Measurements from ENCODE around the gene CYP4F11. TPM values are rescaled to one million over a fixed set of nuclear protein-coding genes. Genes with fewer than 3 reads are reported as not detected.
"Not testable (repeated sequence)": the region's sequence is repeated elsewhere in the genome, so short reads cannot be mapped to it uniquely, and the experiment has no call there.

Gene CYP4F11, protein sequence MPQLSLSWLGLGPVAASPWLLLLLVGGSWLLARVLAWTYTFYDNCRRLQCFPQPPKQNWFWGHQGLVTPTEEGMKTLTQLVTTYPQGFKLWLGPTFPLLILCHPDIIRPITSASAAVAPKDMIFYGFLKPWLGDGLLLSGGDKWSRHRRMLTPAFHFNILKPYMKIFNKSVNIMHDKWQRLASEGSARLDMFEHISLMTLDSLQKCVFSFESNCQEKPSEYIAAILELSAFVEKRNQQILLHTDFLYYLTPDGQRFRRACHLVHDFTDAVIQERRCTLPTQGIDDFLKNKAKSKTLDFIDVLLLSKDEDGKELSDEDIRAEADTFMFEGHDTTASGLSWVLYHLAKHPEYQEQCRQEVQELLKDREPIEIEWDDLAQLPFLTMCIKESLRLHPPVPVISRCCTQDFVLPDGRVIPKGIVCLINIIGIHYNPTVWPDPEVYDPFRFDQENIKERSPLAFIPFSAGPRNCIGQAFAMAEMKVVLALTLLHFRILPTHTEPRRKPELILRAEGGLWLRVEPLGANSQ
- total RNA-seq (under 1 TPM in 2 of 5 donors, not detected in 3; 0.15 to 0.16 TPM), total RNA-seq (0 to 0.09 (median 0) reads per million in 29 experiments)
- not detected for total RNA-seq (2013)

DNA sequence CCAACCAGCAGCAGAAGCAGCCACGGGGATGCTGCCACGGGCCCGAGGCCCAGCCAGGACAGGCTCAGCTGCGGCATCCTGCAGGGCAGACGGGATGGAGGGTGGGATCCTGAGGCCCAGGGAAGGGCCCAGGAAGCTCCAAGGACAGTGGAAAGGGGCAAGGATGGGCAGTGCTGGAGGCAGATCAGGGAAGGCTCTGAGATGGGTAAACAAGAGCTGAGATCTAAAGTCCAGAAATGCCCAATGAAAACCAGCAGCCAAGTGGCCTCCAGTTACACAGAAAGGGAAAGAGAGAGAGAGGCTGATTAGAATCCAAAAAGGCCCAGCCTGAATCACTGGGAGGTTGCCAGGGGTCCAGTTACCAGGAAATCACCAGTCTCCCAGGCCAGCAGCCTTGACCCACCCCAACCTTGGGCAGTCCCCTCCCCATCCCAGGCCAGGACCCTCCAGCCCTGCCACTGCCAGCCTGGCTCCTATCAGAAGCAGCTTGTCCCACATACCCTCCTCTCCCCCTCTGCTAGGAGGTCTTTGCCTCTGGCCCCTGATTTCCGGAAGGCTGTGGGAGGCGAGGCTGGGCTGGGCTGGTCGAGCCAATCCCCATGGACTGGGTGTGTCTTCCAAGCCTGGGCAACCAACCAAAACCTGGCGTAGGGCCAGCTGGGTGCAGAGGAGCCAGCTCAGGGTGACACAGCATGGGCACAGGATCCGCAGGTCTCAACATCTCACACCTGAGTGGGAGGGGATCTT is at the start of gene CYP4F11:
Gene CYP4F11 (minus strand): TSS at position 198 of the 747 bp plus-strand sequence. CDS start 121 bp downstream, at position 77.
- Histone ChIP-seq H3K36me3 (ENCODE audit: control insufficient read depth in 2 of 2, extremely low read depth in 1 of 2, insufficient read depth in 1 of 2, low read length in 1 of 2) (no peaks in the 10 kb centered on the region), H3K27ac (ENCODE audit: low read length) (no peak within 1 kb of the TSS), H3K4me1 (ENCODE audit: control insufficient read depth in 1 of 2, extremely low read depth in 1 of 2, insufficient read depth in 2 of 2, low read length in 2 of 2) (no peaks in the 10 kb centered on the region), H3K27me3 (replicated peaks in 1 of 2; ENCODE audit: control insufficient read depth in 2 of 2, extremely low read depth in 1 of 2, insufficient read depth in 2 of 2, low read length in 1 of 2) (peaks cover 2 to 51% of the 10 kb centered on the region in 2 experiments), H3K9me3 (no peaks in the 10 kb centered on the region), H3K4me3 (ENCODE audit: control insufficient read depth in 1 of 2, extremely low read depth in 1 of 2, low read length in 1 of 2) (no peak within 1 kb of the TSS)
- H3K9me3 Mint-ChIP-seq = peaks cover 0 to 5% (median 0%) of the 10 kb centered on the region in 3 donors
- no peaks in the 10 kb centered on the region for H3K36me3 Mint-ChIP-seq
- peaks cover 14 to 18% of the 10 kb centered on the region in 2 donors for H3K27me3 Mint-ChIP-seq
- 52% methylated on average over 10 of the region's 10 CpGs for WGBS (ENCODE audit: insufficient coverage)
- H3K4me1 Mint-ChIP-seq = no peaks in the 10 kb centered on the region
- CTCF ChIA-PET = no interaction called here
- H3K27ac Mint-ChIP-seq = no peak within 1 kb of the TSS
- POLR2A ChIA-PET = no interaction called here
- peak in 1 of 35 experiments; percentile 6 for DNase-seq
- no peak for ATAC-seq (replicated peaks in 1 of 4)
- H3K4me3 Mint-ChIP-seq = no peak within 1 kb of the TSS

DNA sequence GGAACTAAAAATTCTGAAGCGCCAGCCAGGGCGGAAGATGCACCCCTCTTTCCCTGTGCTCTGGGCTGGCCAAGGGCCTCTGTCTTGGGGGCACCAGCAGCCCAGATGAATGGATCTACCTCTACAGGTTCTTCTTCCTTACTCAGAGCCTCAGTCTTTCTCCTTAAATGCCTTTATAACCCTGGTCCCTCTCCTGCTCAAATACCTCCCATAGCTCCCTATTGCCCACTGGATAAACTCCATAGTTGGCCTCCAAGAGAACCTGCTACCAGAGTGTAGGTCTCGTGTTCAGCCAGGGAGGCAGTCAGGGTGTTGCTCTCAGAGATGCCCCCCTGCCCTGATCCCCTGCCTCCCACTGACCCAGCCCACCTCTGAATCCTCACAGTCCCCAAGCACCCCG is 45.0 kb upstream of the CYP4F11 start:
- Mint-ChIP-seq H3K9me3 (peaks cover 0 to 13% (median 11%) of the 10 kb centered on the region in 3 donors), H3K4me3 (no peak overlapping the region), H3K27ac (no peak overlapping the region), H3K36me3 (peaks cover 4% of the 10 kb centered on the region), H3K4me1 (no peaks in the 10 kb centered on the region), H3K27me3 (peaks cover 30 to 46% of the 10 kb centered on the region in 2 donors)
- Histone ChIP-seq H3K27me3 (replicated peaks in 1 of 2; ENCODE audit: control insufficient read depth in 2 of 2, extremely low read depth in 1 of 2, insufficient read depth in 2 of 2, low read length in 1 of 2) (peaks cover 0 to 44% of the 10 kb centered on the region in 2 experiments), H3K4me1 (ENCODE audit: control insufficient read depth in 1 of 2, extremely low read depth in 1 of 2, insufficient read depth in 2 of 2, low read length in 2 of 2) (no peaks in the 10 kb centered on the region), H3K9me3 (no peaks in the 10 kb centered on the region), H3K4me3 (ENCODE audit: control insufficient read depth in 1 of 2, extremely low read depth in 1 of 2, low read length in 1 of 2) (no peak overlapping the region), H3K36me3 (ENCODE audit: control insufficient read depth in 2 of 2, extremely low read depth in 1 of 2, insufficient read depth in 1 of 2, low read length in 1 of 2) (no peaks in the 10 kb centered on the region), H3K27ac (ENCODE audit: low read length) (no peak overlapping the region)
- DNase-seq (no peak), ATAC-seq (replicated peaks in 1 of 4) (no peak)
- ChIA-PET POLR2A (no interaction called here), CTCF (no interaction called here)
- 83% methylated on average over 3 of the region's 4 CpGs for WGBS (ENCODE audit: insufficient coverage)

DNA sequence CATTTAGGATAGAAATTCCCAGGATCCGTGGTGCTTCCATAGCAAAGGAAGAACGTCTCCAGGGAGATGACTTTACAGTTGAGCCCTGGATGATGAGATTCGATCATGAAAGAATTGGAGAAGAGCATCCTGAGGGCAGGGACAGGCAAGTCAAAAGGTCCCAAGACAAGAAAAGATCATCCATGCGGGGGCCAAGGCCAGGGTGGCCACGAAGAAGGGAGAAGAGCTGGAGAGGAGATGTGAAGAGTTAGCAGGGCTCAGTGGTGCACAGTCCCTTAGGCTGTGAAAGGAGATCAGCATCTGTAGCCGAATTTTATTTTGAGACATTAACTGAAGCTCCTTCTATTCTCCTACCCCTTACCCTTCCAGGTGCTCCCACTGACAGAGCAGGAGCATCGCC is 43.4 kb upstream of the CYP4F11 start:
- Mint-ChIP-seq H3K27ac (no peak overlapping the region), H3K4me1 (no peaks in the 10 kb centered on the region), H3K27me3 (peaks cover 24 to 43% of the 10 kb centered on the region in 2 donors), H3K36me3 (no peaks in the 10 kb centered on the region), H3K4me3 (no peak overlapping the region), H3K9me3 (peaks cover 0 to 7% (median 5%) of the 10 kb centered on the region in 3 donors)
- ChIA-PET POLR2A (no interaction called here), CTCF (no interaction called here)
- Histone ChIP-seq H3K27ac (ENCODE audit: low read length) (no peak overlapping the region), H3K4me1 (ENCODE audit: control insufficient read depth in 1 of 2, extremely low read depth in 1 of 2, insufficient read depth in 2 of 2, low read length in 2 of 2) (no peaks in the 10 kb centered on the region), H3K9me3 (no peaks in the 10 kb centered on the region), H3K27me3 (replicated peaks in 1 of 2; ENCODE audit: control insufficient read depth in 2 of 2, extremely low read depth in 1 of 2, insufficient read depth in 2 of 2, low read length in 1 of 2) (peaks cover 0 to 44% of the 10 kb centered on the region in 2 experiments), H3K4me3 (ENCODE audit: control insufficient read depth in 1 of 2, extremely low read depth in 1 of 2, low read length in 1 of 2) (no peak overlapping the region), H3K36me3 (ENCODE audit: control insufficient read depth in 2 of 2, extremely low read depth in 1 of 2, insufficient read depth in 1 of 2, low read length in 1 of 2) (no peaks in the 10 kb centered on the region)
- no peak for ATAC-seq (replicated peaks in 1 of 4)
- DNase-seq = no peak
- 63% methylated on average over 5 of the region's 7 CpGs for WGBS (ENCODE audit: insufficient coverage)

DNA sequence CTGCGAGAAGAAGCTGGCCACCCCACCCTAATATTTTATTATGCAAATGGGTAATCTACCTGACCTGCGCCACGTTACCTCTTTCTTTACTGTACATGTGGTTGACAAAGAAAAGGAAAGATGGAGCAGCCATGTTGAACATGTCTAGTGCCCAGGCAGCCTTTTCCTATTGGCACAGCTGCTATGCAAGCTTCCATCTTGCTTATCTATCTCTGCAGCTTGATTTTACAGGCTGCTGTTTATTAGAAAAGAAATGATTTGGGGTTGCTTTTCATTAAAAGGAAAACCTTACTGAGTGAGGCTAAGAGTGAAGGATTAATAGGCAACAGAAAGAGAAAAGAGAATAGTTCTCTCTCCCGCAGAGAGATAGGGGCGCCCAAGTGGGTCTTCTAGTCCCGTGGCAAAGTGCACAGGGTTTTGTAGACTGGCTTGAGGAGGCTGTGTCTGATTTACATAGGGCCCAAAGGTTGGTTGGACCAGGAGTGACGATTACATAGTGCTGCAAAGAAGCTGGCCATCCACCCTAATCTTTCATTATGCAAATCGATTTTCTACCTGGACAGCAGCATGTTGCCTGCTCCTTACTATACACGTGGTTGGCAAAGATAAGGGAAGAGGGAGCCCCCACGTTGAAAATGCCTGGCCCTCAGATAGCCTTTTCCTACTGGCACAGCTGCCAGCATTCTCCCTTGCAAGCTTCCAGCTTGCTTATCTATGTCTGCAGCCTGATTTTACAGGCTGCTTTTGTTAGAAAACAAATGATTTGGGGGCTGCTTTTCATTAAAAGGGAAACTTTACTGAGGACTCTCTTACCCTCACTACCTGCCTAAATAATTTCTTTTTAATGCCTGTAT is 42.7 kb upstream of the CYP4F11 start:
- POLR2A ChIA-PET = no interaction called here
- H3K36me3 ChIP-seq (ENCODE audit: control insufficient read depth in 2 of 2, extremely low read depth in 1 of 2, insufficient read depth in 1 of 2, low read length in 1 of 2) = no peaks in the 10 kb centered on the region
- CTCF ChIA-PET = no interaction called here
- no peak overlapping the region for H3K4me3 ChIP-seq (ENCODE audit: control insufficient read depth in 1 of 2, extremely low read depth in 1 of 2, low read length in 1 of 2)
- ATAC-seq (replicated peaks in 1 of 4) = no peak
- peaks cover 28 to 46% of the 10 kb centered on the region in 2 donors for H3K27me3 Mint-ChIP-seq
- no peaks in the 10 kb centered on the region for H3K9me3 ChIP-seq
- 25% methylated on average over 3 of the region's 10 CpGs for WGBS (ENCODE audit: insufficient coverage)
- no peaks in the 10 kb centered on the region for H3K4me1 Mint-ChIP-seq
- DNase-seq = no peak
- no peaks in the 10 kb centered on the region for H3K4me1 ChIP-seq (ENCODE audit: control insufficient read depth in 1 of 2, extremely low read depth in 1 of 2, insufficient read depth in 2 of 2, low read length in 2 of 2)
- H3K36me3 Mint-ChIP-seq = no peaks in the 10 kb centered on the region
- H3K4me3 Mint-ChIP-seq = no peak overlapping the region
- H3K9me3 Mint-ChIP-seq = peaks cover 0 to 5% (median 4%) of the 10 kb centered on the region in 3 donors
- H3K27me3 ChIP-seq (replicated peaks in 1 of 2; ENCODE audit: control insufficient read depth in 2 of 2, extremely low read depth in 1 of 2, insufficient read depth in 2 of 2, low read length in 1 of 2) = peaks cover 0 to 41% of the 10 kb centered on the region in 2 experiments
- no peak overlapping the region for H3K27ac Mint-ChIP-seq
- H3K27ac ChIP-seq (ENCODE audit: low read length) = no peak overlapping the region

DNA sequence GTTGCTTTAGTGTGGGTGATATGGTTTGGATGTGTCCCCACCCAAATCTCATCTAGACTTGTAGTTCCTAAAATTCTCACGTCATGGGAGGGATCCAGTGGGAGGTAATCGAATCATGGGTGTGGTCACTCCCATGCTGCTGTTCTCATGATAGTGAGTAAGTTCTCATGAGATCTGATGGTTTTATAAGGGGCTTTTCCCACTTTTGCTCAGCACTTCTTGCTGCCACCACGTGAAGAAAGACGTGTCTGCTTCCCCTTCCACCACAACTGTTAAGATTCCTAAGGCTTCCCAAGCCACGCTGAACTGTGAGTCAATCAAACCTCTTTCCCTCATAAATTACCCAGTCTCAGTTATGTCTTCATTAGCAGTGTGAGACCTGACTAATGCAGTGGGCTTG is 40.5 kb upstream of the CYP4F11 start:
- ATAC-seq (replicated peaks in 1 of 4) = no peak
- peaks cover 30 to 51% of the 10 kb centered on the region in 2 donors for H3K27me3 Mint-ChIP-seq
- H3K36me3 Mint-ChIP-seq = no peaks in the 10 kb centered on the region

DNA sequence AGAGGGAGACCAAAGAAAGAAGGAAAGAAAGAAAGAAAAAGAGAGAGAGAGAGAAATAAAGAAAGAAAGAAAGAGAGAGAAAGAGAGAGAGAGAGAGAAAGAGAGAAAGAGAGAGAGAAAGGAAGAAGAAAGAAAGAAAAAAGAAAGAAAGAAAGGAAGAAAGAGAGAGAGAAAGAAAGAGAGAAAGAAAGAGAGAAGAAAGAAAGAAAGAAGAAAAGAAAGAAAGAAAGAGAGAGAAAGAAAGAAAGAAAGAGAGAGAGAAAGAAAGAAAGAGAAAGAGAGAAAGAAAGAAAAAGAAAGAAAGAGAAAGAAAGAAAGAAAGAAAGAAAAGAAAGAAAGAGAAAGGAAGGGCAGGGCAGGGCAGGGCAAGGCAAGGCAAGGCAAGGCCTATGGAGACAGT is 37.7 kb upstream of the CYP4F11 start:
- H3K27ac Mint-ChIP-seq = not testable (repeated sequence)

More for the DNA sequence above, 40.5 kb upstream of the CYP4F11 start:
- no peak for DNase-seq
- Histone ChIP-seq H3K36me3 (ENCODE audit: control insufficient read depth in 2 of 2, extremely low read depth in 1 of 2, insufficient read depth in 1 of 2, low read length in 1 of 2) (no peaks in the 10 kb centered on the region), H3K4me1 (ENCODE audit: control insufficient read depth in 1 of 2, extremely low read depth in 1 of 2, insufficient read depth in 2 of 2, low read length in 2 of 2) (no peaks in the 10 kb centered on the region), H3K4me3 (ENCODE audit: control insufficient read depth in 1 of 2, extremely low read depth in 1 of 2, low read length in 1 of 2) (no peak overlapping the region), H3K27me3 (replicated peaks in 1 of 2; ENCODE audit: control insufficient read depth in 2 of 2, extremely low read depth in 1 of 2, insufficient read depth in 2 of 2, low read length in 1 of 2) (peaks cover 0 to 29% of the 10 kb centered on the region in 2 experiments), H3K27ac (ENCODE audit: low read length) (no peak overlapping the region), H3K9me3 (no peaks in the 10 kb centered on the region)
- no peak overlapping the region for H3K4me3 Mint-ChIP-seq
- H3K9me3 Mint-ChIP-seq = peaks cover 0 to 4% (median 2%) of the 10 kb centered on the region in 3 donors
- 29% methylated on average over 3 of the region's 5 CpGs for WGBS (ENCODE audit: insufficient coverage)
- ChIA-PET CTCF (no interaction called here), POLR2A (no interaction called here)
- H3K4me1 Mint-ChIP-seq = no peaks in the 10 kb centered on the region
- no peak overlapping the region for H3K27ac Mint-ChIP-seq

More for the DNA sequence above, 37.7 kb upstream of the CYP4F11 start:
- H3K36me3 Mint-ChIP-seq; DNase-seq; H3K4me3 ChIP-seq (ENCODE audit: control insufficient read depth in 1 of 2, extremely low read depth in 1 of 2, low read length in 1 of 2); H3K36me3 ChIP-seq (ENCODE audit: control insufficient read depth in 2 of 2, extremely low read depth in 1 of 2, insufficient read depth in 1 of 2, low read length in 1 of 2); H3K9me3 ChIP-seq; ATAC-seq (replicated peaks in 1 of 4); H3K9me3 Mint-ChIP-seq; CTCF ChIA-PET; H3K4me1 Mint-ChIP-seq; H3K4me1 ChIP-seq (ENCODE audit: control insufficient read depth in 1 of 2, extremely low read depth in 1 of 2, insufficient read depth in 2 of 2, low read length in 2 of 2); POLR2A ChIA-PET; H3K27ac ChIP-seq (ENCODE audit: low read length); H3K4me3 Mint-ChIP-seq: not testable (repeated sequence)
- H3K27me3 Mint-ChIP-seq = peaks cover 30 to 33% of the 10 kb centered on the region in 2 donors
- peaks cover 0 to 11% of the 10 kb centered on the region in 2 experiments for H3K27me3 ChIP-seq (replicated peaks in 1 of 2; ENCODE audit: control insufficient read depth in 2 of 2, extremely low read depth in 1 of 2, insufficient read depth in 2 of 2, low read length in 1 of 2)

Measured in T-cell (primary cell).